Amygdala (tissue), 56 donors: ENCODE results near the gene UBE2G2.

ENCODE experiments used
- DNase-seq, 56 donors: peaks; one replicate each; lab custom pipeline; 2025; lab: John Stamatoyannopoulos, UW

The UBE2G2 gene

GRCh38 chr21:44732956-44733355 lies 68.7 kb downstream of the UBE2G2 start:
- DNase-seq, result no peak

- DNase-seq, result no peak
Measured at GRCh38 chr21:44732263-44732662, 69.4 kb downstream of the UBE2G2 start.

- DNase-seq, result no peak
Measured at GRCh38 chr21:44730951-44731579, 70.6 kb downstream of the UBE2G2 start.

- no peak for DNase-seq
Measured at GRCh38 chr21:44730028-44730395, 71.6 kb downstream of the UBE2G2 start.

GRCh38 chr21:44729336-44730027 lies 72.1 kb downstream of the UBE2G2 start:
- no peak for DNase-seq

- DNase-seq, result no peak
Measured at GRCh38 chr21:44728716-44729115, 72.9 kb downstream of the UBE2G2 start.

GRCh38 chr21:44727757-44728156 lies 73.9 kb downstream of the UBE2G2 start:
- no peak for DNase-seq

GRCh38 chr21:44727321-44727720 lies 74.3 kb downstream of the UBE2G2 start:
- DNase-seq, result no peak

GRCh38 chr21:44726826-44727225 lies 74.8 kb downstream of the UBE2G2 start:
- DNase-seq, result no peak

- DNase-seq, result no peak
Measured at GRCh38 chr21:44724926-44725325, 76.7 kb downstream of the UBE2G2 start.

- no peak for DNase-seq
Measured at GRCh38 chr21:44724196-44724595, 77.4 kb downstream of the UBE2G2 start.

GRCh38 chr21:44723177-44724131 lies 78.2 kb downstream of the UBE2G2 start:
- no peak for DNase-seq

GRCh38 chr21:44722731-44723130 lies 78.9 kb downstream of the UBE2G2 start:
- no peak for DNase-seq

- no peak for DNase-seq
Measured at GRCh38 chr21:44720170-44720569, 81.5 kb downstream of the UBE2G2 start.
